Measurements from ENCODE around the gene DACH2.

Gene DACH2

GRCh38 chrX:86806786-86807185 lies 658.5 kb downstream of the DACH2 start:
- in situ Hi-C loops (cut with HindIII; ENCODE audit: low sequenced_read_pairs) = no loop called here
- no peak overlapping the region for H3K4me3 ChIP-seq (ENCODE audit: low read depth, low read length)
- TF ChIP-seq, protein P1, sequence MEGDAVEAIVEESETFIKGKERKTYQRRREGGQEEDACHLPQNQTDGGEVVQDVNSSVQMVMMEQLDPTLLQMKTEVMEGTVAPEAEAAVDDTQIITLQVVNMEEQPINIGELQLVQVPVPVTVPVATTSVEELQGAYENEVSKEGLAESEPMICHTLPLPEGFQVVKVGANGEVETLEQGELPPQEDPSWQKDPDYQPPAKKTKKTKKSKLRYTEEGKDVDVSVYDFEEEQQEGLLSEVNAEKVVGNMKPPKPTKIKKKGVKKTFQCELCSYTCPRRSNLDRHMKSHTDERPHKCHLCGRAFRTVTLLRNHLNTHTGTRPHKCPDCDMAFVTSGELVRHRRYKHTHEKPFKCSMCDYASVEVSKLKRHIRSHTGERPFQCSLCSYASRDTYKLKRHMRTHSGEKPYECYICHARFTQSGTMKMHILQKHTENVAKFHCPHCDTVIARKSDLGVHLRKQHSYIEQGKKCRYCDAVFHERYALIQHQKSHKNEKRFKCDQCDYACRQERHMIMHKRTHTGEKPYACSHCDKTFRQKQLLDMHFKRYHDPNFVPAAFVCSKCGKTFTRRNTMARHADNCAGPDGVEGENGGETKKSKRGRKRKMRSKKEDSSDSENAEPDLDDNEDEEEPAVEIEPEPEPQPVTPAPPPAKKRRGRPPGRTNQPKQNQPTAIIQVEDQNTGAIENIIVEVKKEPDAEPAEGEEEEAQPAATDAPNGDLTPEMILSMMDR (IDR thresholded peaks at IDR 0.05; ENCODE audit: low read depth, low read length) = peak; percentile 13
- no peak for DNase-seq (ENCODE audit: low read depth, low spot score)

GRCh38 chrX:86809651-86810050 lies 661.4 kb downstream of the DACH2 start:
- TF ChIP-seq, protein P1 (IDR thresholded peaks at IDR 0.05; ENCODE audit: low read depth, low read length) = no peak
- no peak overlapping the region for H3K4me3 ChIP-seq (ENCODE audit: low read depth, low read length)
- no peak for DNase-seq (ENCODE audit: low read depth, low spot score)
- in situ Hi-C loops (cut with HindIII; ENCODE audit: low sequenced_read_pairs) = no loop called here

DNA sequence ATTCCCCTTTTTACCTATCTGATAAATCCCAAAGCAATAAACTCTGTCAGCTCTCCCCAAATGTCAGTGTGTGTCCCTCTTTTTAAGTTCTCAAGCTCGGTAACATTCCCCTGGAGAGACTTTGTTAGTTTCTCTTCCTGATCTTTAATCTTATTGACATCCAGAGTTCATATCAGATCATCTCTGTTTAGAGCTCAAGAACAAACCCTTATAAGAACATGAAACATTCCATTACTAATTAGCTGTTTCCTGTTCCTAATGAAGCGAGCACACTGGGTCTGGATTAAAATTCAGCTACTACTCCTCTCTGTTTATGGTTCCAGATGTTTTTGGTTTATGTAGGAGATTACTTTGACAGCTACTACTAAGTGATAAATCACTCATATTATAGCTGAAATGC lies 681.5 kb downstream of the DACH2 start:
- H3K4me3 ChIP-seq (ENCODE audit: low read depth, low read length) = no peak overlapping the region
- in situ Hi-C loops (cut with HindIII; ENCODE audit: low sequenced_read_pairs) = no loop called here
- DNase-seq (ENCODE audit: low read depth, low spot score) = no peak
- TF ChIP-seq, protein P1 (IDR thresholded peaks at IDR 0.05; ENCODE audit: low read depth, low read length) = no peak

GRCh38 chrX:86830685-86831084 lies 682.4 kb downstream of the DACH2 start:
- H3K4me3 ChIP-seq (ENCODE audit: low read depth, low read length) = no peak overlapping the region
- DNase-seq (ENCODE audit: low read depth, low spot score) = no peak
- in situ Hi-C loops (cut with HindIII; ENCODE audit: low sequenced_read_pairs) = no loop called here
- TF ChIP-seq, protein P1 (IDR thresholded peaks at IDR 0.05; ENCODE audit: low read depth, low read length) = no peak

- TF ChIP-seq, protein P1 (IDR thresholded peaks at IDR 0.05; ENCODE audit: low read depth, low read length) = no peak
- no peak overlapping the region for H3K4me3 ChIP-seq (ENCODE audit: low read depth, low read length)
- in situ Hi-C loops (cut with HindIII; ENCODE audit: low sequenced_read_pairs) = no loop called here
- DNase-seq (ENCODE audit: low read depth, low spot score) = no peak
Observed at GRCh38 chrX:86845101-86845500, 696.9 kb downstream of the DACH2 start.

Data from astrocyte of the spinal cord (primary cell).